A549 (cell line): ENCODE measurements around the gene GLB1L. TPM values are rescaled to one million over a fixed set of nuclear protein-coding genes. Genes with fewer than 3 reads are reported as not detected.

Experiments used
- ATAC-seq, 2 experiments: fragments of 200-7000 bp in 1 of 2; fragments of >200 bp in 1 of 2; cut with Nextera tagmentation in 1 of 2; cut with Tn5 transposase in 1 of 2; 3 replicates each; pipeline versions ENCODE4 v1.8.0 to v1.9.1; 2018 to 2020; ENCODE audit warnings: mild to moderate bottlenecking in 1 of 2, moderate library complexity in 1 of 2
- CTCF ChIA-PET: fragments of 300-600 bp; sonication (Branson Sonifier 250); formaldehyde crosslinking; extraction: SDS; loops from one replicate; lab custom pipeline; 2021; ENCODE audit warnings: antibody characterized with exemption, inconsistent platforms; lab: Yijun Ruan, JAX
- POLR2A ChIA-PET: fragments of 350-600 bp; formaldehyde crosslinking; extraction: SDS; loops from one replicate; lab custom pipeline; 2021; ENCODE audit warnings: antibody characterized with exemption, inconsistent platforms; lab: Yijun Ruan, JAX
- DNase-seq, 2 experiments: peaks; one replicate each; pipeline versions ENCODE4 v3.0.0 to v3.0.0-alpha.2; 2011 to 2016; ENCODE audit warnings: low read depth in 1 of 2, low spot score in 1 of 2
- FAIRE-seq: peaks from 2 replicates; lab custom pipeline; 2011; peaks lifted over from hg19 to GRCh38; lab: Jason Lieb, UNC
- H3K27ac ChIP-seq, 2 experiments: fragments of >200 bp; sonication (Bioruptor Twin); formaldehyde crosslinking; 3 replicates each; pipeline ENCODE4 v1.5.1; 2016 to 2017
- H3K4me1 ChIP-seq: fragments of >200 bp; sonication (Bioruptor Twin); formaldehyde crosslinking; 3 replicates; pipeline ENCODE4 v1.6.1; 2016
- H3K4me2 ChIP-seq: fragments of >200 bp; sonication (Bioruptor Twin); formaldehyde crosslinking; 3 replicates; pipeline ENCODE4 v1.6.1; 2016
- H3K4me3 ChIP-seq: fragments of >200 bp; sonication (Bioruptor Twin); formaldehyde crosslinking; 3 replicates; pipeline ENCODE4 v1.5.1; 2016
- H3K9me3 ChIP-seq: fragments of >200 bp; sonication (Bioruptor Twin); formaldehyde crosslinking; 3 replicates; pipeline ENCODE4 v1.6.1; 2016
- CHD4 ChIP-seq: fragments of 200-600 bp; sonication (generic); IDR thresholded peaks from 2 replicates; pipeline ENCODE4 v1.6.1; 2016; ENCODE audit warnings: antibody characterized with exemption, mild to moderate bottlenecking, borderline replicate concordance
- EHF ChIP-seq: fragments of 250-450 bp; sonication (Bioruptor Pico); IDR thresholded peaks from 2 replicates; pipeline ENCODE4 v1.5.0; 2020; ENCODE audit warnings: mild to moderate bottlenecking
- EP300 ChIP-seq, 2 experiments: fragments of >200 bp; sonication (Bioruptor Twin); formaldehyde crosslinking; IDR thresholded peaks; 2 replicates in 1 of 2; 3 replicates in 1 of 2; pipeline ENCODE4 v1.6.1; 2016 to 2017
- FOSB ChIP-seq: fragments of 250-450 bp; sonication (Bioruptor Pico); IDR thresholded peaks from 2 replicates; pipeline ENCODE4 v1.5.0; 2020; ENCODE audit warnings: mild to moderate bottlenecking, moderate library complexity
- FOSL2 ChIP-seq, 2 experiments: fragments of 450-650 bp in 1 of 2; fragments of >200 bp in 1 of 2; sonication (Bioruptor Twin) in 1 of 2; formaldehyde crosslinking; IDR thresholded peaks; 2 replicates each; pipeline versions ENCODE4 v1.5.0 to v1.6.1; 2016 to 2020; ENCODE audit warnings: mild to moderate bottlenecking in 1 of 2, moderate library complexity in 1 of 2
- FOXS1 ChIP-seq: fragments of 250-450 bp; sonication (Bioruptor Pico); IDR thresholded peaks from 2 replicates; pipeline ENCODE4 v1.5.0; 2020; ENCODE audit warnings: mild to moderate bottlenecking, moderate library complexity
- GATA3 ChIP-seq: IDR thresholded peaks from 2 replicates; pipeline ENCODE4 v1.6.1; 2012; ENCODE audit warnings: borderline replicate concordance
- HDAC2 ChIP-seq: fragments of 200-600 bp; sonication (generic); IDR thresholded peaks from 2 replicates; pipeline ENCODE4 v1.6.1; 2016
- JUN ChIP-seq, 2 experiments: fragments of >200 bp; sonication (Bioruptor Twin); formaldehyde crosslinking; IDR thresholded peaks; 2 replicates in 1 of 2; 3 replicates in 1 of 2; pipeline ENCODE4 v1.6.1; 2016 to 2017
- JUNB ChIP-seq: fragments of >200 bp; sonication (Bioruptor Twin); formaldehyde crosslinking; IDR thresholded peaks from 2 replicates; pipeline ENCODE4 v1.6.1; 2016
- MAFK ChIP-seq: fragments of 450-650 bp; IDR thresholded peaks from 2 replicates; pipeline ENCODE4 v1.6.1; 2014; ENCODE audit not compliant: partially characterized antibody
- NFE2L2 ChIP-seq: fragments of 150-350 bp; conservative IDR thresholded peaks from 2 replicates; pipeline ENCODE4 v1.6.1; 2014; ENCODE audit warnings: low read length
- NR3C1 ChIP-seq: fragments of >200 bp; sonication (Bioruptor Twin); formaldehyde crosslinking; IDR thresholded peaks from 3 replicates; pipeline ENCODE4 v1.6.1; 2017
- PHF8 ChIP-seq: fragments of 200-600 bp; sonication (generic); IDR thresholded peaks from 2 replicates; pipeline ENCODE4 v1.6.1; 2016; ENCODE audit warnings: low read depth, mild to moderate bottlenecking, antibody characterized with exemption, moderate library complexity, borderline replicate concordance
- POLR2A ChIP-seq: IDR thresholded peaks from 2 replicates; pipeline ENCODE4 v1.6.1; 2012; ENCODE audit warnings: mild to moderate bottlenecking, low read length
- RAD21 ChIP-seq, 2 experiments: fragments of >200 bp in 1 of 2; sonication (Bioruptor Twin) in 1 of 2; formaldehyde crosslinking in 1 of 2; IDR thresholded peaks in 1 of 2; conservative IDR thresholded peaks in 1 of 2; 2 replicates in 1 of 2; 3 replicates in 1 of 2; pipeline ENCODE4 v1.6.1; 2012 to 2018; ENCODE audit warnings: inconsistent platforms in 1 of 2
- RARB ChIP-seq: fragments of 250-450 bp; sonication (Bioruptor Pico); IDR thresholded peaks from 2 replicates; pipeline ENCODE4 v1.8.0; 2021; ENCODE audit warnings: mild to moderate bottlenecking, moderate library complexity
- SMC3 ChIP-seq: fragments of >200 bp; sonication (Bioruptor Twin); formaldehyde crosslinking; IDR thresholded peaks from 3 replicates; pipeline ENCODE4 v1.6.1; 2018; ENCODE audit warnings: inconsistent platforms
- ZC3H11A ChIP-seq: fragments of 450-650 bp; IDR thresholded peaks from 2 replicates; pipeline ENCODE4 v1.6.1; 2014; ENCODE audit warnings: antibody characterized with exemption, mild to moderate bottlenecking
- ZFP36 ChIP-seq: fragments of 450-650 bp; IDR thresholded peaks from 2 replicates; pipeline ENCODE4 v1.6.1; 2014; ENCODE audit warnings: borderline replicate concordance; ENCODE audit not compliant: partially characterized antibody
- ZSCAN20 ChIP-seq: fragments of 250-450 bp; sonication (Bioruptor Pico); IDR thresholded peaks from 2 replicates; pipeline ENCODE4 v1.8.0; 2022; ENCODE audit warnings: mild to moderate bottlenecking, moderate library complexity
- WGBS: methylation state at CpG from one replicate; pipeline ENCODE4 v1.1.6; 2017; ENCODE audit errors: missing lambda C conversion rate; 5-methylcytosine and 5-hydroxymethylcytosine counted together
- polyA plus RNA-seq, 4 experiments: library from polyadenylated mRNA; depleted of rRNA in 3 of 4; stranded (reverse); fragments of >200 nt; fragmentation: RNase III in 1 of 4; extraction: RNeasy Plus Mini Kit Qiagen cat#74134 plus additional on column Dnase treatment in 1 of 4; gene quantifications; 2 replicates in 3 of 4; 3 replicates in 1 of 4; pipeline ENCODE4 v1.2.3, GENCODE V29; 2011 to 2017
- TF ChIP-seq, protein P1 (sequence below): fragments of >200 bp; sonication (Bioruptor Twin); formaldehyde crosslinking; IDR thresholded peaks from 3 replicates; pipeline ENCODE4 v1.6.1; 2016
- TF ChIP-seq, protein P2 (sequence below): fragments of 250-450 bp; sonication (Bioruptor Pico); IDR thresholded peaks from 2 replicates; pipeline ENCODE4 v1.5.0; 2020; ENCODE audit warnings: low read depth, mild to moderate bottlenecking, moderate library complexity
- TF ChIP-seq, protein P3 (sequence below): IDR thresholded peaks from 2 replicates; pipeline ENCODE4 v1.6.1; 2012; ENCODE audit warnings: low read depth, borderline replicate concordance
- TF ChIP-seq, protein P4 (sequence below): IDR thresholded peaks from 2 replicates; pipeline ENCODE4 v1.6.1; 2012
- TF ChIP-seq, protein P5 (sequence below): IDR thresholded peaks from 2 replicates; pipeline ENCODE4 v1.6.1; 2012
- TF ChIP-seq, protein P6 (sequence below): fragments of 150-350 bp; IDR thresholded peaks from 2 replicates; pipeline ENCODE4 v1.6.1; 2014; ENCODE audit warnings: low read depth, mild to moderate bottlenecking, low read length

Gene GLB1L
- polyA plus RNA-seq, 2 of the 4 experiments (the other 2 are of a cell fraction), result 5.9 to 8.7 TPM

DNA sequence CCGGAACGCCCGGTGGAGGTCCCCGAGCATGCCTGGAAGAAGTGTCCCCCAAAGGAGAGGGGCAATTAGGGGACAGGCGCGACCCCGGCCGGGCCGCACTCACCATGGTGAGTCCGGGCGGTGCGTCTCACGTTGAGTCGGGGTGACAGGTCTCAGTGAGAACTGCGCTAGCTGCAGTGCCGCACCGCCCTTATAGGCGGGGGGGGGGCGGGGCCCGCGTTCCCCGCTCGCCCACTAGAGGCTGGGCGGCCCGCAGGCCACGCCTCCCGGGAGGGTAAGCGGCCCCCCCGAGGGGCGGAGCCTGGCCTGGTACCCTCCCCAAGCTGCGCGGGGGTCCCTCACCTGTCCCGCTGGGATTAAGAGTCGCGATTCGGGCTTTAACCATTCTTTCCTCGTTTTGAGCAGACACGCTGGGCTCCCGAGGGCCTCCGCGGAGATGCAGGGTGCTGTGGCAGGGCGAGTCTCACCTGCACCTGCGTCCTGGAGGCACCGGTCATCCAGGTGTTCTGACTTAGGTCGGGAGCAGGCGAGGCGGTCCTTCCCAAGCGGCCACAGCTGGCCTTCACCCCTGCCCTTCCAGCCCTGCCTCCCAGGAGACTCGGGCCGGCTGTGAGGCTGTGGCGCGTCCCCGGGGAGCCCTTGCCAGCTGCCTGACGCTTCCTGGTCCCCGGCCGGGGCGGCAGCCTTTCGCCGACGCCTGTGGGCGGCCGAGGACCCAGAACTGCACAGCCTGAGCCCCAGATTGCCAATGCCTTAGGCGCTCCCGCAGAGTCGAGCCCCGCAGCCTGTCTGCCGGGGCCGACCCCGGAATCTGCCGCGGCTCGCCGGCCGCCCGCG lies 8.7 kb upstream of the GLB1L start, which contains the start of gene TUBA4A (continued):
- TF ChIP-seq ZSCAN20 (CRISPR knock-in tag) (no peak), FOSB (CRISPR knock-in tag) (no peak), FOXS1 (CRISPR knock-in tag) (no peak), SMC3 (peak; percentile 17; the same call in 1 of the 3 replicates), POLR2A (peak; percentile 99), NFE2L2 (no peak), JUN (IDR thresholded peaks at IDR 0.05) (peak; percentile 60 to 81; a peak in 3 of 5 replicates), EP300 (IDR thresholded peaks at IDR 0.05) (no peak), NR3C1 (no peak), JUNB (no peak), PHF8 (peak; percentile 44; the same call in 1 of the 2 replicates), RARB (CRISPR knock-in tag) (0 out of 2 replicates have a peak, but pooled peaks have one; percentile 55), MAFK (no peak), GATA3 (0 out of 2 replicates have a peak, but pooled peaks have one; percentile 17), ZC3H11A (no peak), FOSL2 (IDR thresholded peaks at IDR 0.05) (no peak), FOSL2 (CRISPR knock-in tag; IDR thresholded peaks at IDR 0.05) (no peak), ZFP36 (no peak)
- TF ChIP-seq, protein P1, sequence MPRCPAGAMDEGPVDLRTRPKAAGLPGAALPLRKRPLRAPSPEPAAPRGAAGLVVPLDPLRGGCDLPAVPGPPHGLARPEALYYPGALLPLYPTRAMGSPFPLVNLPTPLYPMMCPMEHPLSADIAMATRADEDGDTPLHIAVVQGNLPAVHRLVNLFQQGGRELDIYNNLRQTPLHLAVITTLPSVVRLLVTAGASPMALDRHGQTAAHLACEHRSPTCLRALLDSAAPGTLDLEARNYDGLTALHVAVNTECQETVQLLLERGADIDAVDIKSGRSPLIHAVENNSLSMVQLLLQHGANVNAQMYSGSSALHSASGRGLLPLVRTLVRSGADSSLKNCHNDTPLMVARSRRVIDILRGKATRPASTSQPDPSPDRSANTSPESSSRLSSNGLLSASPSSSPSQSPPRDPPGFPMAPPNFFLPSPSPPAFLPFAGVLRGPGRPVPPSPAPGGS, result peak; percentile 92
- TF ChIP-seq, protein P2, sequence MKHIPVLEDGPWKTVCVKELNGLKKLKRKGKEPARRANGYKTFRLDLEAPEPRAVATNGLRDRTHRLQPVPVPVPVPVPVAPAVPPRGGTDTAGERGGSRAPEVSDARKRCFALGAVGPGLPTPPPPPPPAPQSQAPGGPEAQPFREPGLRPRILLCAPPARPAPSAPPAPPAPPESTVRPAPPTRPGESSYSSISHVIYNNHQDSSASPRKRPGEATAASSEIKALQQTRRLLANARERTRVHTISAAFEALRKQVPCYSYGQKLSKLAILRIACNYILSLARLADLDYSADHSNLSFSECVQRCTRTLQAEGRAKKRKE (CRISPR knock-in tag), result no peak
- TF ChIP-seq, protein P3, sequence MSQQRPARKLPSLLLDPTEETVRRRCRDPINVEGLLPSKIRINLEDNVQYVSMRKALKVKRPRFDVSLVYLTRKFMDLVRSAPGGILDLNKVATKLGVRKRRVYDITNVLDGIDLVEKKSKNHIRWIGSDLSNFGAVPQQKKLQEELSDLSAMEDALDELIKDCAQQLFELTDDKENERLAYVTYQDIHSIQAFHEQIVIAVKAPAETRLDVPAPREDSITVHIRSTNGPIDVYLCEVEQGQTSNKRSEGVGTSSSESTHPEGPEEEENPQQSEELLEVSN, result no peak
- TF ChIP-seq, protein P4, sequence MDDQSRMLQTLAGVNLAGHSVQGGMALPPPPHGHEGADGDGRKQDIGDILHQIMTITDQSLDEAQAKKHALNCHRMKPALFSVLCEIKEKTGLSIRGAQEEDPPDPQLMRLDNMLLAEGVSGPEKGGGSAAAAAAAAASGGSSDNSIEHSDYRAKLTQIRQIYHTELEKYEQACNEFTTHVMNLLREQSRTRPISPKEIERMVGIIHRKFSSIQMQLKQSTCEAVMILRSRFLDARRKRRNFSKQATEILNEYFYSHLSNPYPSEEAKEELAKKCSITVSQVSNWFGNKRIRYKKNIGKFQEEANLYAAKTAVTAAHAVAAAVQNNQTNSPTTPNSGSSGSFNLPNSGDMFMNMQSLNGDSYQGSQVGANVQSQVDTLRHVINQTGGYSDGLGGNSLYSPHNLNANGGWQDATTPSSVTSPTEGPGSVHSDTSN, result no peak; the same call in 1 of the 2 replicates

DNA sequence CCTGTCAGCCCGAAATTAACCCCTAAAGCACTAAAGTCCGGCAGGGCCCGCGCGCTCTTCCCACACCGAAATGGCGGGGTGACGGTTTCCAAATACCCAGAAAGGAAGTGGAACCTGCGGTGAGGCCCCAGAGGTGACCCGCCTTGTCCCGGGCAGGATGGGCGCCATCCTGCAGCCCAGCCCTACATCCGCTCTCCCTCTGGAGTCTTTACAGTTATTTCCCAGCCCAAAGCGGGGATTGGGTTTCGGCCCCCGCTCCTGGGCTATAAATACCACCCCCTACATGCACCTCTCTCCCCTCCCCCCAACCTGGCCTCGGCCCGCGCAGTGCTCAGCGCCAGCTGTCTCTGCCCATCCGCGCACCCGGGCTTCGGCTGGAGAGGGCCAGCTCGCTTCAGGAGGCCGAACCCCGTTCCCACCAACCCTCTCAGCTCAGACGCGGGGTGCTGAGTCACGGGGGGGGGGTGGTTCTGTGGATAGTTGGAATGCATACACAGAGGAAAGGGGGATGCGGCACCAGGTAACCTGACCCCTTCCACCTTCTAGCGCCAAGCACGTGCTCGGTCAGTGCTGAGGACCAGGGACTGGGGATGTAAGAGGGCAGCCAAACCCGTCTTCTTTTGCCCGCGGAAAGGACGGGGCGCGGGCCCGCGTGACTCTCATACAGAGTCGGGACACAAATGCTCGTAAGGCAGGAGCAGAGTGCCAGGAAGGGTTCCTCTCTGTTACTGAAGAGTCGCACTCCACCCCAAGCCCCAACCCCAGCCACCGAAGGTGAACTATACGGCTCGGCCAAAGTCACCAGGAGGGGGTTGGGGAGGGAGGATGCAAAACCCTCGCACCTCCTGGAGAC lies 7.9 kb upstream of the GLB1L start, which contains the start of gene TUBA4B:
TSS of gene TUBA4B (plus strand) at position 344 of the 853 bp plus-strand sequence. CDS start at position 509, 165 bp downstream.
- ChIA-PET CTCF (interaction anchor here (0.6 to 12.6 kb wide), 13 partner anchors 10 to 277 kb away, joined by 3 to 241 read pairs (median 4); partner anchors contain the start of genes ANKZF1, ATG9A and DNAJB2), POLR2A (interaction anchor here (0.6 to 4.5 kb wide), 13 partner anchors 8 to 260 kb away, joined by 3 to 65 read pairs (median 5); partner anchors contain the start of genes ANKZF1, ATG9A, DNAJB2 and GLB1L)
- peaks cover 46% of the 10 kb centered on the region for H3K4me1 ChIP-seq
- FAIRE-seq (no peak), ATAC-seq (peak; percentile 7 to 25), DNase-seq (peak; percentile 6 to 43)
- H3K4me2 ChIP-seq, result peak within 1 kb of the TSS; percentile 96
- H3K4me3 ChIP-seq, result peak within 1 kb of the TSS; percentile 71
- peak within 1 kb of the TSS; percentile 90 for H3K27ac ChIP-seq
- no peaks in the 10 kb centered on the region for H3K9me3 ChIP-seq
- under 1% methylated on average over 30 of the region's 49 CpGs for WGBS
- TF ChIP-seq MAFK (peak; percentile 33), HDAC2 (no peak), RAD21 (conservative IDR thresholded peaks at IDR 0.05 in 1 of 2, IDR thresholded peaks at IDR 0.05 in 1 of 2) (no peak), EHF (CRISPR knock-in tag) (no peak), SMC3 (no peak), CHD4 (no peak), NFE2L2 (0 out of 2 replicates have a peak, but pooled peaks have one; percentile 34)
- TF ChIP-seq, protein P5, sequence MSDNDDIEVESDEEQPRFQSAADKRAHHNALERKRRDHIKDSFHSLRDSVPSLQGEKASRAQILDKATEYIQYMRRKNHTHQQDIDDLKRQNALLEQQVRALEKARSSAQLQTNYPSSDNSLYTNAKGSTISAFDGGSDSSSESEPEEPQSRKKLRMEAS, result peak; percentile 81
- TF ChIP-seq, protein P3, result peak; percentile 69; the same call in 1 of the 2 replicates
- TF ChIP-seq, protein P6, sequence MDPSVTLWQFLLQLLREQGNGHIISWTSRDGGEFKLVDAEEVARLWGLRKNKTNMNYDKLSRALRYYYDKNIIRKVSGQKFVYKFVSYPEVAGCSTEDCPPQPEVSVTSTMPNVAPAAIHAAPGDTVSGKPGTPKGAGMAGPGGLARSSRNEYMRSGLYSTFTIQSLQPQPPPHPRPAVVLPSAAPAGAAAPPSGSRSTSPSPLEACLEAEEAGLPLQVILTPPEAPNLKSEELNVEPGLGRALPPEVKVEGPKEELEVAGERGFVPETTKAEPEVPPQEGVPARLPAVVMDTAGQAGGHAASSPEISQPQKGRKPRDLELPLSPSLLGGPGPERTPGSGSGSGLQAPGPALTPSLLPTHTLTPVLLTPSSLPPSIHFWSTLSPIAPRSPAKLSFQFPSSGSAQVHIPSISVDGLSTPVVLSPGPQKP, result no peak
